Rectal smooth muscle tissue (tissue), 1 donor: ENCODE data around the gene CCDC32.

ENCODE experiments used
- H3K27ac ChIP-seq: one replicate; pipeline ENCODE4 v1.7.0; 2013; ENCODE audit warnings: low read depth, low read length, inconsistent platforms
- H3K27me3 ChIP-seq: one replicate; pipeline ENCODE4 v1.7.0; 2013; ENCODE audit warnings: low read length; ENCODE audit not compliant: control insufficient read depth, insufficient read depth
- H3K36me3 ChIP-seq: one replicate; pipeline ENCODE4 v1.7.0; 2013; ENCODE audit warnings: low read length; ENCODE audit not compliant: control insufficient read depth, insufficient read depth
- H3K4me1 ChIP-seq: one replicate; pipeline ENCODE4 v1.7.0; 2013; ENCODE audit warnings: low read length; ENCODE audit not compliant: control insufficient read depth, insufficient read depth
- H3K4me3 ChIP-seq: one replicate; pipeline ENCODE4 v1.7.0; 2013; ENCODE audit warnings: low read length
- H3K9ac ChIP-seq: one replicate; pipeline ENCODE4 v1.7.0; 2013; ENCODE audit warnings: low read length

The CCDC32 gene

GRCh38 chr15:40564591-40565332, at the start of gene CCDC32:
Gene CCDC32, minus strand, starts transcription at chr15:40565042. Its CDS starts 2,027 bp downstream, at chr15:40563015.
- Histone ChIP-seq H3K9ac (peak within 1 kb of the TSS; percentile 82), H3K27ac (peak within 1 kb of the TSS; percentile 85), H3K4me3 (peak within 1 kb of the TSS; percentile 81), H3K36me3 (peaks cover 3% of the 10 kb centered on the region), H3K27me3 (no peaks in the 10 kb centered on the region), H3K4me1 (peaks cover 3% of the 10 kb centered on the region)

- Histone ChIP-seq H3K27me3 (no peaks in the 10 kb centered on the region), H3K4me3 (no peak overlapping the region), H3K4me1 (no peaks in the 10 kb centered on the region), H3K9ac (no peak overlapping the region), H3K36me3 (no peaks in the 10 kb centered on the region), H3K27ac (no peak overlapping the region)
Measured at GRCh38 chr15:40613080-40613479, 48.2 kb upstream of the CCDC32 start.

- Histone ChIP-seq H3K9ac (no peak overlapping the region), H3K27ac (no peak overlapping the region), H3K4me1 (no peaks in the 10 kb centered on the region), H3K36me3 (no peaks in the 10 kb centered on the region), H3K4me3 (no peak overlapping the region), H3K27me3 (no peaks in the 10 kb centered on the region)
Measured at GRCh38 chr15:40603935-40604334, 39.1 kb upstream of the CCDC32 start.

- Histone ChIP-seq H3K27ac (no peak overlapping the region), H3K27me3 (no peaks in the 10 kb centered on the region), H3K4me3 (no peak overlapping the region), H3K9ac (no peak overlapping the region), H3K36me3 (no peaks in the 10 kb centered on the region), H3K4me1 (no peaks in the 10 kb centered on the region)
Measured at GRCh38 chr15:40600956-40601355, 36.1 kb upstream of the CCDC32 start.

GRCh38 chr15:40598672-40599071, 33.8 kb upstream of the CCDC32 start:
- Histone ChIP-seq H3K36me3 (no peaks in the 10 kb centered on the region), H3K9ac (no peak overlapping the region), H3K4me3 (no peak overlapping the region), H3K27me3 (no peaks in the 10 kb centered on the region), H3K4me1 (peaks cover 4% of the 10 kb centered on the region), H3K27ac (no peak overlapping the region)

GRCh38 chr15:40598126-40598525, 33.3 kb upstream of the CCDC32 start:
- Histone ChIP-seq H3K4me1 (peaks cover 4% of the 10 kb centered on the region), H3K36me3 (no peaks in the 10 kb centered on the region), H3K27me3 (no peaks in the 10 kb centered on the region)

GRCh38 chr15:40597024-40597423, 32.2 kb upstream of the CCDC32 start:
- H3K4me1 ChIP-seq = peaks cover 4% of the 10 kb centered on the region
- no peak overlapping the region for H3K4me3 ChIP-seq
- no peak overlapping the region for H3K27ac ChIP-seq
- no peak overlapping the region for H3K9ac ChIP-seq
- no peaks in the 10 kb centered on the region for H3K27me3 ChIP-seq
- no peaks in the 10 kb centered on the region for H3K36me3 ChIP-seq

More at GRCh38 chr15:40598126-40598525, 33.3 kb upstream of the CCDC32 start:
- no peak overlapping the region for H3K4me3 ChIP-seq
- no peak overlapping the region for H3K9ac ChIP-seq
- no peak overlapping the region for H3K27ac ChIP-seq

- H3K4me3 ChIP-seq = no peak overlapping the region
- H3K9ac ChIP-seq = no peak overlapping the region
- H3K36me3 ChIP-seq = no peaks in the 10 kb centered on the region
- no peaks in the 10 kb centered on the region for H3K27me3 ChIP-seq
- H3K4me1 ChIP-seq = peaks cover 4% of the 10 kb centered on the region
- no peak overlapping the region for H3K27ac ChIP-seq
Measured at GRCh38 chr15:40595773-40596172, 30.9 kb upstream of the CCDC32 start.

GRCh38 chr15:40595219-40595618, 30.4 kb upstream of the CCDC32 start:
- Histone ChIP-seq H3K4me1 (peaks cover 4% of the 10 kb centered on the region), H3K36me3 (no peaks in the 10 kb centered on the region), H3K27ac (no peak overlapping the region), H3K27me3 (no peaks in the 10 kb centered on the region), H3K4me3 (peak overlapping the region; percentile 95), H3K9ac (no peak overlapping the region)

- no peaks in the 10 kb centered on the region for H3K36me3 ChIP-seq
- H3K9ac ChIP-seq = peak overlapping the region; percentile 16
- peak overlapping the region; percentile 95 for H3K4me3 ChIP-seq
Measured at GRCh38 chr15:40594429-40594836, 29.6 kb upstream of the CCDC32 start.

GRCh38 chr15:40593588-40594428, 29.0 kb upstream of the CCDC32 start, which contains the start of gene KNL1:
Gene KNL1, plus strand, starts transcription at chr15:40594249. Its CDS starts 8,683 bp downstream, at chr15:40602932.
- Histone ChIP-seq H3K9ac (peak within 1 kb of the TSS; percentile 78), H3K27me3 (no peaks in the 10 kb centered on the region), H3K27ac (peak within 1 kb of the TSS; percentile 94), H3K4me1 (peaks cover 4% of the 10 kb centered on the region), H3K36me3 (no peaks in the 10 kb centered on the region), H3K4me3 (peak within 1 kb of the TSS; percentile 95)

More at GRCh38 chr15:40594429-40594836, 29.6 kb upstream of the CCDC32 start:
- Histone ChIP-seq H3K27ac (no peak overlapping the region), H3K27me3 (no peaks in the 10 kb centered on the region), H3K4me1 (peaks cover 4% of the 10 kb centered on the region)

GRCh38 chr15:40593165-40593564, 28.3 kb upstream of the CCDC32 start:
- Histone ChIP-seq H3K4me1 (peaks cover 4% of the 10 kb centered on the region), H3K4me3 (no peak overlapping the region), H3K27me3 (no peaks in the 10 kb centered on the region), H3K36me3 (no peaks in the 10 kb centered on the region), H3K27ac (no peak overlapping the region), H3K9ac (no peak overlapping the region)
